GM13977 (cell line): ENCODE measurements around the gene FILIP1L.

ENCODE experiments used
- DNase-seq: peaks from one replicate; pipeline ENCODE4 v3.0.0; 2012; ENCODE audit warnings: low spot score
- CTCF ChIP-seq: IDR thresholded peaks from 2 replicates; pipeline ENCODE4 v1.5.1; 2012; ENCODE audit warnings: mild to moderate bottlenecking, control low read depth; ENCODE audit not compliant: insufficient read depth; ENCODE audit errors: extremely low read depth, missing control alignments
- in situ Hi-C: fragments of 300-500 bp; cut with MboI; formaldehyde crosslinking; loops from one replicate; pipeline ENCODE4 v1.12.0; 2022; ENCODE audit warnings: low sequenced_read_pairs, low pct_unique_long_range_greater_than_20kb, mixed read lengths, inconsistent platforms; ENCODE audit not compliant: unreplicated experiment

The FILIP1L gene

GRCh38 chr3:99962703-99963102 is 151.6 kb downstream of the FILIP1L start:
- no peak for DNase-seq

GRCh38 chr3:99961756-99962515 is 152.4 kb downstream of the FILIP1L start:
- TF ChIP-seq CTCF: no peak
- DNase-seq: no peak
- in situ Hi-C loops: no loop called here

More at GRCh38 chr3:99962703-99963102, 151.6 kb downstream of the FILIP1L start:
- in situ Hi-C loops: no loop called here
- TF ChIP-seq CTCF: no peak

- DNase-seq: no peak
- TF ChIP-seq CTCF: no peak
- in situ Hi-C loops: no loop called here
Measured at GRCh38 chr3:99960941-99961340, 153.4 kb downstream of the FILIP1L start.

- in situ Hi-C loops: no loop called here
- DNase-seq: no peak
- TF ChIP-seq CTCF: no peak
Measured at GRCh38 chr3:99960123-99960878, 154.0 kb downstream of the FILIP1L start.

GRCh38 chr3:99958222-99958912 is 155.9 kb downstream of the FILIP1L start:
- no peak for DNase-seq
- no peak for TF ChIP-seq CTCF
- in situ Hi-C loops: no loop called here

- in situ Hi-C loops: no loop called here
- DNase-seq: no peak
- TF ChIP-seq CTCF: no peak
Measured at GRCh38 chr3:99957151-99957796, 157.0 kb downstream of the FILIP1L start.
